Measurements from ENCODE around the gene SNTA1.
"Not testable (repeated sequence)": the region's sequence is repeated elsewhere in the genome, so short reads cannot be mapped to it uniquely, and the experiment has no call there.

Gene SNTA1

DNA sequence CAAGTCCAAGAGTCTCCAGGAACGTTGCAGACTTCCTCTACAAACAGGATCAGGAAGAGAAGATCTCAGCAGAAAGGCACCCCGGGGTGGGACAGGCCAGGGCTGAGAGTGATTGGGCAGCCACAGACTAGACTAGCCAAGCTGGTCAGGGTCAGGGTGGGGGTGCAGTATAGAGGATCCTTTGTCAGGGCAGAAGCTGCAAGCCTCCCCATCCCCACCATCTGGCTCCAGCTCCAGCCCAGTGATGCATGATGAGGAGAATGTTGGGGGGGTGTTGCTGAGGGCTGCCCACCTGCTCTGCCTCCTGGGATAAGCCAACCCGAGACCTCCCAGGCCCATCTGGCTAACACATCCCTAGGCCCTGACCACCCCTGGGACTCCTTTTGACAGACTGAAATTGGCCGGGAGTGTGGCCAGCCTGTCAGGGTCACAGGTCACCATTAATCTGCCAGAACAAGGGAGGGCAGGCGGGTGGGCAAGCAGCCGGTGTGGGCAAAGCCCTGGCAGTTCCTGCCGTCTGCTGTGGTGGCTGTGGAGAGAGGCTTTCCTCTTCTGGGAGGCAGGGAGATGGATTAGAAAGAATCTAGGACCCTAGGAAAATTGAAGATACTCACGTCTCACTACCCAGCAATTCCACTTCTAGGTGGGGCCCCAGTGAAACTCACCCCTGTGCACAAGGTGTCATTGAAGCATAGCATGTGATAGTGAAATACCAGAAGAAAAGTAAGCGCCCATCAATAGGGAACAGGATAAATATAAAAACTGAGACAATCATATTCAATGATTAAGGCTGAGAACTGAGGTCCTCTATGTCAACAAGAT, 22.1 kb upstream of the SNTA1 start:
- no peak for DNase-seq

DNA sequence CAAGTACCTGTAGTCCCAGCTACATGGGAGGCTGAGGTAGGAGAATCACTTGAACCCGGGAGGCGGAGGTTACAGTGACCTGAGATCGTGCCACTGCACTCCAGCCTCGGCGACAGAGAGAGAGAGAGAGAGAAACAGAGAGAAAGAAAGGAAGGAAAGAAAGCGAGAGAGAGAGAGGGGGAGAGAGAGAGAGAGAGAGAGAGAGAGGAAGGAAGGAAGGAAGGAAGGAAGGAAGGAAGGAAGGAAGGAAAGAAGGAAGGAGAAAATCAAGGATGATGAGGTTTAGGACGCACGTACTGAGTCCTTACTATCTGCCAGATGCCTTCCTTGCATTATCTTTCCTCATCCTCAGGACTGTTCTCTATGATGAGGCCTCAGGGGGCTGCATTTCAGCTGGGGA, 21.2 kb upstream of the SNTA1 start:
- not testable (repeated sequence) for DNase-seq

DNA sequence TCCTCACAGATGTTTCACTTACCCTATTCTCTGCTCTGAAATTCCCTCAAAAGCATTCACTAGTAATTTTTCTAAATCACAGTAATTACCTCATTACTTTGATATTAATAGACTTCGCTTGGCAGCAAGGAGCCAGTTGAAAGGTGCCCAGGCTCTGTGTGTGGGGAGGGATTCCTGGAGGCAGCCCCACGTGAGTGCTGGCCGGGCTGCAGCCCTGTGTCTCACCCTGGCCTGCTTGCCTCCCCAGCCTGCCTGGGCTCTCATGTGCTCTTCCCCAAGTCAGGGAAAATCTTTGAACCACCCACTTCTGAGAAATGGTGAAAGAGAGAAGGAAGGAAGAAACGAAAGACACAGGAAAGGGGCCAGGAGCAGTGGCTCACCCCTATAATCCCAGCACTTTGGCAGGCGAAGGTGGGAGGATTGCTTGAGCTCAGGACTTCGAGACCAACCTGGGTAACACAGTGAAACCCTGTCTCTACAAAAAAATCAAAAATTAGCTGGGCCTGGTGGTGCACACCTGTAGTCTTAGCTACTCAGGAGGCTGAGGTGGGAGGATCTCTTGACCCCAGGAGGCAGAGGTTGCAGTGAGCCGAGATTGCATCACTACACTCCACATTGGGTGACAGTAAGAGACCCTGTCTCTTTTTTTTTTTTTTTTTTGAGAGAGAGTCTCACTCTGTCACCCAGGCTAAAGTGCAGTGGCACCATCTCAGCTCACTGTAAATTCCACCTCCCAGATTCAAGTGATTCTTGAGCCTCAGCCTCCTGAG, 20.0 kb upstream of the SNTA1 start:
- DNase-seq: no peak

DNA sequence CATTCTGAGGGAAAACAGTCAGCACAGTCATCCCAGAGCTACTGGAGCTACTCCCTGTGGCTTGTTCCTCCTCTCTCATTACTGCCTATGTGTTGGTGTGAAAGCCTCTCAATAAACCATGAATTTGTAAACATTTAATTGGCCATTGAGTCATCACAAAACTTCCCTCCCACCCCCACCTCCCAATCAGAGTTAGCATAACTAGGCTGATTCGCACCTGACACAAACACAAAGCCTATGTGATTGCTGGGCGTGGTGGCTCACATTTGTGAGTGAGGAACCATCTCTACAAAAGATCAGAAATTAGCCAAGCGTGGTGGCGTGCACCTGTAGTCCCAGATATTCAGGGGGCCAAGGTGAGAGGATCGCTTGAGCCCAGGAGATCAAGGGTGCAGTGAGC, 17.1 kb upstream of the SNTA1 start:
- no peak for DNase-seq

DNA sequence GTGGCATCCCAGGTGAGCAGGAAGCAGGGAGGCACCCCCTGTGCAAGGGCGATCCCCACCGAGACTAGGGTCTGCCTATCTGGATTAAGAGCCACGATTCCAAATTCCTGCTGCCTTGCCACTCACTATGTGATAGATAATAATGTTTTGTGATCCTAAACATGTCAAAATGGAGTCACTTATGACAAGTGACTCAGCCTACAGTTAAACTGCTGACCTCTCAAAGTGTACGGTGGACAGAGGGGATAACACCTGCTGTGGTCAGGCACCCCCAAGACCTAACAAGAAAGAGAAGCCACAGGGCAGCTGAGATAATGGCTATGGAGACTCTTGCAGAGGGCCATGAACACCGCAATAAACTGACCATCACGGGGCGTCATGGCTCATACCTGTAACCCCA, 16.0 kb upstream of the SNTA1 start:
- no peak for DNase-seq

DNA sequence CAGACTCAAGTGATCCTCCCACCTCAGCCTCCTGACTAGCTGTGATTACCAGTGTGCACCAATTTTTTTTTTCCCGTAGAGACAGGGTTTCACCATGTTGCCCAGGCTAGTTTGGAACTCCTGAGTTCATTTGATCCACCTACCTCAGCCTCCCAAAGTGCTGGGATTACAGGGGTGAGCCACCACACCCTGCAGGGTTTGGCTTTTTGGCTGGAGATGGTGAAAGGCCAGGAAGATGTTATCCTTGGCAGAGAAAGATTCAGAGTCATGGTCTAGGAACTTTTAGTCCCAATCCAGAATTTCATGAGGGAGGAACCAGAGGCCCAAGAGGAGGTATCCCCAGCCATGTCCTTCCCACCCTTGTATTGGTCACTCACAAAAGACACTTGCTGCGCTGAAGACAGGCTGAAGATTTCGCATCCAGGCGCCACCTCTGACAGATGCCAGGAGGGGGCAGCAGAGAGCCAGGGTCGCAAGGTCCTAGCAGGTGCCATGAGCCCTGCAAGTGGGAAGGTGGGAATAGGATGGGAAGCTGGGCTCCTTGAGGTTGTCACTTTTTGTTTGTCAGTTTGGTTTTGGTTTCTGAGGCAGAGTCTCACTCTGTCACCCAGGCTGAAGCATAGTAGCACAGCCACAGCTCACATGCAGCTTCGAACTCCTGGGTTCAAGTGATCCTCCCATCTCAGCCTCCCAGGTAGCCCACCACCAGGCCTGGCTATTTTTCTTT, 13.5 kb upstream of the SNTA1 start:
- DNase-seq: peak; percentile 23

DNA sequence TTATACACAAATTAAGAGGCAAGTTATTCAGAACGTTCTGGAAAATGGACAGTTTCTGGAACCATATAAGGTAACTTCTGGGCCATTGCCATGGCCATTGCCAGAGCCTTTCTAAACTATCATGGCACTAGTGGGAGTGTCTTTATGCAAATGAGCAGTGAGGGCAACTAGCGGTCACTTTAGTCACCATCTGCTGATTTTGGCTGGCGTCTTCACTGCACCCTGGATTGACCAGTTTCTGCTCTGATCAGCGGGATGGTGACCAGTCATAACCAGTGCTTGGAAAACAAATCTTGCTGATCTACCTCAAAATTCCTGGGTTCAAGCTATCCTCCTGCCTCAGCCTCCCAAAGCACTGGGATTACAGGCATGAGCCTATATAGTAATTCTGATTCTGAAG, 7.3 kb upstream of the SNTA1 start:
- DNase-seq: no peak

DNA sequence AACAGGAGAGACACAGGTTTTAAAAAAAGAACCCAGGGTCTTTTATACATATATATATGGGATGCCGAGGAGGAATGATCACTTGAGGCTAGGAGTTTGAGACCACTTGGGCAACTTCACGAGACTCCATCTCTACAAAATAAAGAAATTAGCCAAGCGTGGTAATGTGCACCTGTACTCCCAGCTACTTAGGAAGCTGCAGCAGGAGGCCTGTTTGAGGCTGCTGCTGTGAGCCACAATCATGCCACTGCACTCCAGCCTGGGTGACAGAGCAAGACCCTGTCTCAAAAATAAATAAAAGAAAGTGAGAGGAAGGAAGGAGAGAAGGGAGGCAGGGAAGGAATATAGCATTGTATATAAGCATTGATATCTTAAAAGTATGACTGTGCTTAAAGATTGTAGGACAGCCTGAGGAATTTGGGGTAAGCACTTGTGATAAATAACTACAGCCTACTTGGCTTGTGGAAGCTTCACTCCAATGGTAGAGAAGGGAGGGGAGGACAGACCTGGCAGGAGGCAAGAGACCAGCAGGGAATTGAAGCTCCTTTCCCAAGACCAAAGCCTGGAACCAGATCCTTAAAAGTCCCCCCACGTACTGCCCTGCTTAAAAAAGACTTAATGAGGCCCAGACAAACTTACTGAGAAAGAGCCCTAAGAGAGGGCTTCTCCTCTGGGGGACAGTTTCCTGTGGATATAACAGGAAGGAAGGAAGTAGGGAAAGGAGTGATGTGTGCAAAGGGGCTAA, 2.5 kb upstream of the SNTA1 start:
- DNase-seq: no peak

DNA sequence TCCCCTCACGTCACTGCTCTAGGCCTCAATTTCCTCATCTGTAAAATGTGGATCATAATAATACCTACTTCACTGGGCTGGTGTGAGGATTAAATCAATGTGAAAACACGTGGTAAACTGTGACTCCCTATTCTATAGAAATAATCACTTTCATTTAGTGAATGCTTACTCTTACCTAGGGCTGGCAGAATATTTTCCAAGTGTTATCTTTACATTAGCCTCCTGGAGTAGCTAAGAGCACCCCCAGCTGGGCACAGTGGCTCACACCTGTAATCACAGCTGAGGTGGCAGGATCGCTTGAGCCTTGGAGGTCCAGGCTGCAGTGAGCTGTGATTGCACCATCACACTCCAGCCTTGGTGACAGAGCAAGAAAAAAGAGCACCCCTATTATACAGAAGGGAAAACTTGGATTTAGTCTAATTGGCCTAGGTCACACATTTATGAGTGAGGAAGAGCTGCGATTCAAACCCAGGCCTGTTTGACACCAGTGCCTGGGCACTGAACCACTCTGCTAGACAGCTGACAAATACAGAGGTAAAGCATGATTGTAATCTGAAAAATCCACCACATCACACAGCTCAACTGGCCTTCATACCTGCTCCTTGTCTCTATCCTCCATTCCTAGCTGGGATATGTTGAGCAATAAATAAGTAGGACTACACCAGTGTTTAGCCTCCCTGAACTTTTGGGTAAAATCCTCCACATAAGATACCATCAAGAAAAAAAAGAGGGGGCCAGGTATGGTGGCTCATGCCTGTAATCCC, 1.4 kb upstream of the SNTA1 start:
- DNase-seq: peak; percentile 28

DNA sequence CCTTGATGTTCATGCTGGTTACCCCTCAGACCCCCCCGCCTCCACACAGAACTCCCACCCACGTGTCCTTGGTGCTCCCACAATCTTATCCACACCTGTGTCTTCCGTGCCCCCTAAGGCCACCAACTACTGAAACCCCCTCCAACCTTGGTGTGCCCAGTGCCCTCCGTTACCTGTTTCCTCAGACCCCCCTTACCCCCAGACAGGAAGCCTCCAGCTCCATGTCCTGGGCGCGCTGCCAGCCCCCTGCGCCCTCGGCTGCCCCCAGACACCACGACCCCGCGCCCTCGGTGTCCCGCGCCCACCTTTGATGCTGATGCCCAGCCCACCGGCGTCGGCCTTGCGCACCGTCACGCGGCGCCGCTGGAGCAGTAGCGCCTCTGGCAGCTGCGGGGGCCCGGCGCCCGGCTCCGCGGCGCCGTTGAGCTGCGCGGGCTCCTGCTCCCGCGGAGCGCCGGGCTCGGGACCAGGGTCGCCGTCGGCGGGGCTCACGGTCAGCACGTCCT, 504 bp downstream of the SNTA1 start:
- DNase-seq: no peak

DNA sequence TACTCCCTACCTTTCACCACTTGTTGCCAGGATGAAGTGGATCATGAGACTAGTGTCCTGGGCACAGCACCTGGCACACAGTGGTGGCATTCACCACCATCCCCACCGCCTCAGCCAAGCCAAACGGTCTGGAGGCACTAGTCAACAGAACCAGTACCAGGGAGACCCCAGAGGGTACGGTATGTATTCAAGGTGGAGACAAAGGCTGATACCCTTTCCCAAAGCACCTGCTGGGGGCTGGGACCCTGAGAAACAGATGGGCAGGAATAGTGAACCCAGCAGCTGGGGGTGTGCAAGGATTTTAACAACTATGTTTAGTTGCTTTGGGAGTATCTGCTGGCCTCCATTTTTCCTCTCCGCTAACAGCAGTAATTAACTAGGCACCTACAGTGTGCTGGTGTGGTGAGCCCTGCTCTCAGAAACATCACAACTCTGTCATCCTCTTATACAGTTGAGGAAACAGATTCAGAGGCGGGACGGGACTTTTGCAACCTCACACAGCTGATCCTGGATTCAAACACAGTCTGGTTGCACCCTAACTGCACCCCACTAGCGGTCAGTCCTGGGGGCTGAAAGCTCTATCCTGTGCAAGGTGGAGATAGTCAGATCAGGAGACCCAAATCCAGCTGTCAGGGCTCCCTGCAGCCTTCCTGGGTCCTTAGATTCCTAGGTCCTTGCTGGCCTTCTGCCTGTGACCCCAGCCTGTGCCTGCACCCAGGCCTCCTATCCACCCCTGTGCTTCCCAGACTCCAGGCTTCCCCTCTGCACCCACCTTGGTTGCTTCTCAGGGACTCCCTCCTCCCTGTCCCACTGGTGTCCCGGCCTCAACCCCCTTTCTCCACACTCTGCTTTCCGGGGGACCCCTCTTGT, 1.2 kb downstream of the SNTA1 start:
- no peak for DNase-seq

DNA sequence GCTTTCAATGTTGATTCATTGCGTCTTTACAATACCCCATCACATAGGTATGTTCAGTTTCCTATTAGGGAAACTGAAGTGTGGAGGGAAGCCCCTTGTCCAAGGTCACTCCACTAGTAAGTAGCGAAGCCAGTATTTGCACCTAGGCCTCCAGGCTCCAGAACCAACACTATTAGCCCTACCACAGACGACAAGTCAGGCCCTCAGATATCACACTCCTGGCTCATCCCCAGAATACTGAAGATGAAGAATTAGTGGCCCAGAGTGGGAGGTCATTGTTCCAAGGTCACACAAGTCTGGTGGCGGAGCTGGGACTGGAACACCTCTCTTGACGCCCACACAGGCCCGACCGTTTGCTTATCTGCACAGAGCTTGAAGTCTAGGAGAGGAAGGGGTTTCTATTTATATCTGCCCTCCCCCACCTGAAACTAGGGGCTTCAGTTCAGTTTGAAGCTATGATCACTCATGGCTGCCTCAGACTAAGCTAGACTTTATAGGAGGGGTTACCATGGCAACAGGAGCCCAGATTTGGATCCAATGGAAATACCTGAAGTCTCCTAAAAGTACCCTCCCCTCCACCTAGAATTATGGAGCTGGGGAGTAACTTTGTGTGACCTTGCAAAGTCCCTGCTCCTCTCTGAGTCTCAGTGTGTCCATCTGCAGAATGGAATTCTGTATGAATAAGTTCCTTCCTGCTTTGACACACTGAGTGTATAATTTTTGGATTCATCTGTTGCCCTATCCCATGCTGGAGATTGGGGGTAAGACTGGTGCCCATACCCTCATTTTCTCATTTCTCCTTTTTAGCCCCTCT, 2.2 kb downstream of the SNTA1 start:
- no peak for DNase-seq

DNA sequence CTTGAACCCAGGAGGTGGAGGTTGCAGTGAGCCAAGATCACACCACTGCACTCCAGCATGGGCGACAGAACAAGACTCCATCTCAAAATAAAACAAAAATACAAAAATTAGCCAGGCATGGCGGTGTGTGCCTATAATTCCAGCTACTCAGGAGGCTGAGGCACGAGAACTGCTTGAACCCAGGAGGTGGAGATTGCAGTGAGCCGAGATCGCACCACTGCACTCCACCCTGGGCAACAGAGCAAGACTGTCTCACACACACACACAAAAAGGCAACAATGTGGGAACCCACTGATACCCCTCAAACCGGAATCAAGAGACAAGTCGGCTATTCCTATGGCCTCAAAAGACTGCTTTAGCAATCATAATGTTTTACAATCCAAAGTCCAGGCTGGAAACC, 3.0 kb downstream of the SNTA1 start:
- not testable (repeated sequence) for DNase-seq

DNA sequence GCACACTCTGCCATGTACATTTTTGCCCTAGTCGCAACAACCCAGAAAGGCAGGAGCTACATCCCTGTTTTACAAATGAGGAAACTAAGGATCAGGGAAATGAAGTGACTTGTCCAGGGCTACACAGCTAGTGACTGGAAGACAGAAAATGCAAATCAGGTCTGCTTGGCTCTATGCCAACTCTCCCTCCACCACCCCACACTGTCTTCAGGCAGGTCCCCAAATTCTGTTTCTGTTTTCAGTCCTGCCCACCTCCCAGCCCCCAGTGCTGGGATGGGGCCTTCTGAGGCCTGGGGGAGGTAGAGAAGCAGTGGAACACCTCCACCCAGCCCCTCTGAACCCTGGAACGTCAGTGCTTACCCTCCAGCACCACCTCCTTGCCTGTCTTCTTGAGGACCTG, 5.1 kb downstream of the SNTA1 start:
- DNase-seq: no peak

DNA sequence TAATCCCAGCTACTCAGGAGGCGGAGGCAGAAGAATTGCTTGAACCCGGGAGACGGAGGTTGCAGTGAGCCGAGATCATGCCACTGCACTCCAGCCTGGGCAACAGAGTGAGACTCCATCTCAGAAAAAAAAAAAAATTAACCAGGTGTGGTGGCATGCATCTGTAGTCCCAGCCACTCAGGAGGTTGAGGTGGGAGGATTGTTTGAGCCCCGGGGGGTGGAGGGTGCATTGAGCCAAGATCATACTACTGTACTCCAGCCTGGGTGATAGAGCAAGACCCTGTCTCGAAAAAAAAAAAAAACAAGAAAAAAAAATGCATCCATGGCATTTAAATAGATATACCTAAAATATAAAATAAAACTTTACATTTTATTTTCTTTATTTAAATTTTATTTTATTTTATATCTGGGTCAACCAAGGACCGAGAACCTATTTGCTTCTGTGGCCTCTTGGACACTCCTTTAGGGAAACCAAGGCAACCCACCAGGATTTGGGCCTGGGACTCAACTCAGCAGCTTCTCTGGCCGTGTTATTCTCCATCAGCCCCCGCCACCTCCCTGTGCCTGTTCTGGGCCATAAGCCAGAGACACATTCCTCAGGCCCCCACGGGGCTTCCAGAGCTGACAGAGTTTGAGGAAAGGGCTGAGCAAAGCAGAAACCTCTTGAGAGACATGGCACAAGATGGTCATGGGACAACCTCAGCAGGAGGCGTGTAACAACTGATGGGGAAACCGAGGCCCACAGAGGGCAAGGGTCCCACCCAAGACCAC, 6.2 kb downstream of the SNTA1 start:
- no peak for DNase-seq

DNA sequence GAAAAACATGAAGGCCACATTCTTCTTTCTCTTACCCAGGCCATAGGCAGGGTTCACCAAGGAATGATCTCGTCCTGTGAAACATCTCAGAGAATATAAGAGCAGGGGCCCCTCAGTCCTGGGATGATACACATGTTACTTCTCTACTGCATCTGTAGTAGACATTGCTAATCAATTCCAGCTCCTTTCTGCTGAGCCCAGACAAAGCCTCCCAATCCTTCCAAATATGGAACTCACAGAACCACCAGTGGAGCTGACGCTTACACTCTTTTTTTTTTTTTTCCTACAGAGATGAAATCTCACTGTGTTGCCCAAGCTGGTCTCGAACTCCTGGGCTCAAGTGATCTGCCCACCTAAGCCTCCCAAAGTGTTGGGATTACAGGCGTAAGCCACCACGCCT, 9.1 kb downstream of the SNTA1 start:
- DNase-seq: no peak

DNA sequence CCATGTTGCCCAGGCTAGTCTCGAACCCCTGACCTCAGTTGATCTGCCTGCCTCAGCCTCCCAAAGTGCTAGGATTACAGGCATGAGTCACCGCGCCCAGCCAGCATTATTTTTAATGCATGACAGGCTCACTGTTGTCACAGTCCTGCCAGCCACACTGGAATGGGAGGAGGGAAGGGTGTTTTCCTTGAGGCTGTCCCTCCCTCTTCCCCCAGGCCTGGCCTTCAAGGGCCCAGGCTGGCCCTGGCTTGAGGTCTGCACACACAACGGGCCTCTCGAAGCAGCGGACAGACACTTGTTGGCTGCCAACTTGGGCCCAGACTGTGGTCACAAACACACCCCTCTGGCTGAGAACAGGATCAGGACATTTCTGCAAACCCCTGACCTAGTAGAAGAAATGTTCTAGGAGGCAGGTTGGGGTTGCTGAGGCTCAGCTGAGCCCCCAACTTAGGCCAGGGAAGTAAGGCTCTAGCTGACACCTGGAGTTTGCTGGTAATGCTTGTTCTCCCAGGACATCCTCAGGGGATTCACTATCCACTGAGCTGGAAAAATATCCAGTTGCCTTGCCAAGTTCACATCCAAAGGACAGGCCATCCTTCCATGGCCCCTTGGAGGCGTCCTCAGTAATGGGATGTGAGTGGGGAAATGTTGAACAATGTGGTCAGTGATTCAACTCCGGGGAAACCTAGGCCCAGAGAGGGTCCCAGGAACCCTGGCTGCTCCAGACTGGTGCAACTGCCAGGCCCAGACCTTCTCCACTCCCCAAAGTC, 9.9 kb downstream of the SNTA1 start:
- DNase-seq: no peak

DNA sequence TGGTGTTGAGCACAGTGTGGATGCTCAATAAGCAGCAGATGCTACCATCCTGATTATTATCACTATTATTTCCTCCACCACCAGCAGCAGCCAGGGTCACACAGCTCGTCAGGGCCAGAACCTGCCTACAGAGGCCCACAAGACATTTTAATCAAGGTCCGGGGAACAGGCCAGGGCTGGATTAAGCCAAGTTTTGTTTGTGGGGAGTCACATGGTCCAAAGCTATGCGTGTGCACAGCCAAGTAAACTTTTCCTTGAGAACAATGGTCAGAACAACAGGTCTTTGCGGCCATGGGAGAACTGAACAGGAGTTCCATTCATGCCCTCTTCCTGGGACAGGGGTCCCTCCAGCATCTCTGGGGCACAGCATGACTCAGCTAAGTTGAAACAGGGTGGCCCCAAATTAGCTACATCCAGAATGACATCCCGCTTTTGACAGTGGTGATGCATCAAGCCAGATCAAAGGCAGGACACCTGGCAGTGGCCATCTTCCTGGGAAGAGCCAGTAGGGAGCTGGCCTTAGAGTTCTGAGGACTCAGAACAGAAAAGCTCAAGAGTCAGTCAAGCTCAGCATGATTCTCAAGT, 11.7 kb downstream of the SNTA1 start:
- DNase-seq: no peak
